ENCODE measurements around the gene PTK7. TPM values are rescaled to one million over a fixed set of nuclear protein-coding genes. Genes with fewer than 3 reads are reported as not detected.

PTK7 gene
- total and polyA plus RNA-seq, 2 donors (not counting 3 experiments of a cell fraction or from before 2014, with no cell fraction given), result 41.9 to 65.6 TPM

GRCh38 chr6:43082806-43083655, 6.9 kb downstream of the PTK7 start:
- no peak overlapping the region for H2AFZ ChIP-seq (ENCODE audit: low read depth, low read length)
- no peaks in the 10 kb centered on the region for H3K9me3 ChIP-seq (replicated peaks; ENCODE audit: control insufficient read depth, insufficient read depth, low read length)
- H3K79me2 ChIP-seq (ENCODE audit: control insufficient read depth, insufficient read depth, low read length), result no peaks in the 10 kb centered on the region
- ChIA-PET POLR2A (no interaction called here), CTCF (interaction anchor here (1.1 kb wide), 1 partner anchor 61 kb away, joined by 3 read pairs; no protein-coding TSS in a partner anchor)
- H3K36me3 ChIP-seq (ENCODE audit: control insufficient read depth in 2 of 2, extremely low read depth in 1 of 2, insufficient read depth in 2 of 2, low read length in 2 of 2), result no peaks in the 10 kb centered on the region
- intact Hi-C loops (cut with micrococcal nuclease), result no loop called here
- H4K20me1 ChIP-seq (replicated peaks; ENCODE audit: control insufficient read depth, extremely low read depth, insufficient read depth, low read length), result peaks cover 2% of the 10 kb centered on the region
- no peak overlapping the region for H3K27ac ChIP-seq (ENCODE audit: insufficient read depth, low read depth, low read length)
- H3K4me1 ChIP-seq (ENCODE audit: control insufficient read depth, extremely low read depth, insufficient read depth, low read length), result no peaks in the 10 kb centered on the region
- H3K27me3 ChIP-seq (ENCODE audit: control insufficient read depth in 2 of 2, insufficient read depth in 2 of 2, low read length in 2 of 2), result peaks cover 0 to 2% of the 10 kb centered on the region in 2 experiments
- dilution Hi-C loops (cut with MboI; ENCODE audit: extremely low pct_ligation_motif_present, low sequenced_read_pairs), result no loop called here
- no peak overlapping the region for H3K4me3 ChIP-seq (replicated peaks in 1 of 3; ENCODE audit: insufficient read depth in 1 of 3, low read depth in 1 of 3, low read length in 3 of 3)
- BruUV-seq (replicated peaks), result no TSS peak
- TF ChIP-seq POLR2AphosphoS5 (IDR thresholded peaks at IDR 0.05; ENCODE audit: insufficient read depth, low read depth, low read length) (no peak), MAX (IDR thresholded peaks at IDR 0.05; ENCODE audit: insufficient read depth, insufficient read length) (no peak), MYC (IDR thresholded peaks at IDR 0.05; ENCODE audit: low read depth, low read length) (no peak), POLR2A (IDR thresholded peaks at IDR 0.05; ENCODE audit: low read depth, low read length) (no peak), GATA2 (IDR thresholded peaks at IDR 0.05; ENCODE audit: insufficient read depth, insufficient read length, low read depth, low read length) (no peak), EZH2 (IDR thresholded peaks at IDR 0.05; ENCODE audit: borderline replicate concordance, low read depth, low read length, severe bottlenecking) (no peak), FOS (IDR thresholded peaks at IDR 0.05; ENCODE audit: borderline replicate concordance, insufficient read depth, low read length) (no peak), JUN (IDR thresholded peaks at IDR 0.05; ENCODE audit: borderline replicate concordance, insufficient read depth, insufficient read length, low read depth) (no peak)
- TF ChIP-seq, protein P1, sequence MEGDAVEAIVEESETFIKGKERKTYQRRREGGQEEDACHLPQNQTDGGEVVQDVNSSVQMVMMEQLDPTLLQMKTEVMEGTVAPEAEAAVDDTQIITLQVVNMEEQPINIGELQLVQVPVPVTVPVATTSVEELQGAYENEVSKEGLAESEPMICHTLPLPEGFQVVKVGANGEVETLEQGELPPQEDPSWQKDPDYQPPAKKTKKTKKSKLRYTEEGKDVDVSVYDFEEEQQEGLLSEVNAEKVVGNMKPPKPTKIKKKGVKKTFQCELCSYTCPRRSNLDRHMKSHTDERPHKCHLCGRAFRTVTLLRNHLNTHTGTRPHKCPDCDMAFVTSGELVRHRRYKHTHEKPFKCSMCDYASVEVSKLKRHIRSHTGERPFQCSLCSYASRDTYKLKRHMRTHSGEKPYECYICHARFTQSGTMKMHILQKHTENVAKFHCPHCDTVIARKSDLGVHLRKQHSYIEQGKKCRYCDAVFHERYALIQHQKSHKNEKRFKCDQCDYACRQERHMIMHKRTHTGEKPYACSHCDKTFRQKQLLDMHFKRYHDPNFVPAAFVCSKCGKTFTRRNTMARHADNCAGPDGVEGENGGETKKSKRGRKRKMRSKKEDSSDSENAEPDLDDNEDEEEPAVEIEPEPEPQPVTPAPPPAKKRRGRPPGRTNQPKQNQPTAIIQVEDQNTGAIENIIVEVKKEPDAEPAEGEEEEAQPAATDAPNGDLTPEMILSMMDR (IDR thresholded peaks at IDR 0.05; ENCODE audit: extremely low read depth in 1 of 2, insufficient read depth in 1 of 2, low read depth in 1 of 2, low read length in 2 of 2), result no peak
- FAIRE-seq, result peak; percentile 21
- H3K4me2 ChIP-seq (ENCODE audit: insufficient read depth, low read length), result no peak overlapping the region
- DNase-seq (ENCODE audit: low read depth, low spot score), result no peak
- H3K9ac ChIP-seq (replicated peaks; ENCODE audit: extremely low read depth, insufficient read depth, low read length), result no peak overlapping the region
- no peaks in the 10 kb centered on the region for H3K9me1 ChIP-seq (replicated peaks; ENCODE audit: control insufficient read depth, extremely low read depth, insufficient read depth, low read length)
